HFFc6 (cell line): Measurements from ENCODE around the gene HMCN1. TPM values are rescaled to one million over a fixed set of nuclear protein-coding genes. Genes with fewer than 3 reads are reported as not detected.
A peak's percentile ranks its signal among the peaks of the same experiment; 100 is the strongest.

ENCODE experiments used
- DNase-seq: peaks from one replicate; pipeline ENCODE4 v3.0.0-alpha.2; 2018
- H3K27ac Mint-ChIP-seq: 2 replicates; pipeline ENCODE4 v1.8.0; 2020; ENCODE audit warnings: mild to moderate bottlenecking, mixed read lengths
- H3K27me3 Mint-ChIP-seq: 2 replicates; pipeline ENCODE4 v1.8.0; 2021; ENCODE audit warnings: mild to moderate bottlenecking, moderate library complexity, mixed read lengths; ENCODE audit not compliant: insufficient read depth
- H3K36me3 Mint-ChIP-seq: 2 replicates; pipeline ENCODE4 v1.8.0; 2021; ENCODE audit warnings: low read depth, mixed read lengths
- H3K4me1 Mint-ChIP-seq: 2 replicates; pipeline ENCODE4 v1.8.0; 2020; ENCODE audit warnings: low read depth, mixed read lengths
- H3K4me3 Mint-ChIP-seq: 2 replicates; pipeline ENCODE4 v1.8.0; 2020; ENCODE audit warnings: mild to moderate bottlenecking, moderate library complexity, mixed read lengths
- H3K9me3 Mint-ChIP-seq: 2 replicates; pipeline ENCODE4 v1.8.0; 2020; ENCODE audit warnings: mild to moderate bottlenecking, mixed read lengths
- CTCF ChIP-seq: fragments of 200-600 bp; sonication (generic); IDR thresholded peaks from 2 replicates; pipeline ENCODE4 v1.5.0; 2021; ENCODE audit warnings: antibody characterized with exemption, mild to moderate bottlenecking
- total RNA-seq, 6 experiments: library from RNA; stranded (reverse); fragmentation: NEBNext Ultra II Directional; extraction: Animal tissue kit (Norgen Biotek cat#: 25700); gene quantifications; 2 replicates in 1 of 6; 3 replicates in 5 of 6; pipeline ENCODE4 v1.2.3, GENCODE V29; 2021

The HMCN1 gene
- total RNA-seq, 6 experiments from 2014 or later, result 1.2 to 1.8 (median 1.5) TPM

GRCh38 chr1:185998391-185998790 lies 264.2 kb downstream of the HMCN1 start:
- no peaks in the 10 kb centered on the region for H3K9me3 Mint-ChIP-seq
- H3K4me3 Mint-ChIP-seq, result no peak overlapping the region
- no peak overlapping the region for H3K27ac Mint-ChIP-seq
- H3K4me1 Mint-ChIP-seq, result peaks cover 21% of the 10 kb centered on the region
- peaks cover 2% of the 10 kb centered on the region; the same call in 1 of the 2 replicates for H3K27me3 Mint-ChIP-seq
- no peaks in the 10 kb centered on the region for H3K36me3 Mint-ChIP-seq
- DNase-seq, result peak; percentile 6
- TF ChIP-seq CTCF, result peak; percentile 37; the same call in 1 of the 2 replicates

GRCh38 chr1:186002406-186002805 lies 268.2 kb downstream of the HMCN1 start:
- H3K4me1 Mint-ChIP-seq, result peaks cover 5% of the 10 kb centered on the region; the same call in 1 of the 2 replicates
- no peak for DNase-seq
- no peak overlapping the region for H3K27ac Mint-ChIP-seq
- no peak for TF ChIP-seq CTCF
- H3K36me3 Mint-ChIP-seq, result no peaks in the 10 kb centered on the region
- no peaks in the 10 kb centered on the region for H3K27me3 Mint-ChIP-seq
- H3K9me3 Mint-ChIP-seq, result no peaks in the 10 kb centered on the region
- H3K4me3 Mint-ChIP-seq, result no peak overlapping the region

GRCh38 chr1:186009039-186009737 lies 275.0 kb downstream of the HMCN1 start:
- no peak overlapping the region for H3K27ac Mint-ChIP-seq
- DNase-seq, result no peak
- H3K4me1 Mint-ChIP-seq, result peaks cover 22% of the 10 kb centered on the region
- no peaks in the 10 kb centered on the region for H3K9me3 Mint-ChIP-seq
- no peak overlapping the region for H3K4me3 Mint-ChIP-seq
- no peaks in the 10 kb centered on the region; the same call in 1 of the 2 replicates for H3K27me3 Mint-ChIP-seq
- no peaks in the 10 kb centered on the region for H3K36me3 Mint-ChIP-seq
- TF ChIP-seq CTCF, result no peak

GRCh38 chr1:186014370-186015037 lies 280.3 kb downstream of the HMCN1 start:
- no peaks in the 10 kb centered on the region; the same call in 1 of the 2 replicates for H3K27me3 Mint-ChIP-seq
- H3K4me1 Mint-ChIP-seq, result peaks cover 34% of the 10 kb centered on the region
- H3K4me3 Mint-ChIP-seq, result peak overlapping the region; percentile 55
- no peaks in the 10 kb centered on the region for H3K36me3 Mint-ChIP-seq
- no peaks in the 10 kb centered on the region for H3K9me3 Mint-ChIP-seq
- peak overlapping the region; percentile 51 for H3K27ac Mint-ChIP-seq
- TF ChIP-seq CTCF, result no peak
- peak; percentile 56 for DNase-seq

- Mint-ChIP-seq H3K36me3 (no peaks in the 10 kb centered on the region), H3K27me3 (no peaks in the 10 kb centered on the region), H3K4me3 (no peak overlapping the region), H3K4me1 (peaks cover 31% of the 10 kb centered on the region), H3K9me3 (no peaks in the 10 kb centered on the region), H3K27ac (no peak overlapping the region)
- DNase-seq, result no peak
- TF ChIP-seq CTCF, result no peak
Measured at GRCh38 chr1:186016856-186017255, 282.7 kb downstream of the HMCN1 start.
